GM19452 (cell line): Measurements from ENCODE around the gene ALOX5.

Experiments used
- ATAC-seq: cut with Tn5 transposase; IDR thresholded peaks from one replicate; pipeline ENCODE4 v1.9.1; 2021; ENCODE audit not compliant: unreplicated experiment

Gene ALOX5

GRCh38 chr10:45422866-45423659 lies 49.0 kb downstream of the ALOX5 start:
- ATAC-seq: no peak

GRCh38 chr10:45423976-45424499 lies 50.0 kb downstream of the ALOX5 start:
- ATAC-seq: no peak

DNA sequence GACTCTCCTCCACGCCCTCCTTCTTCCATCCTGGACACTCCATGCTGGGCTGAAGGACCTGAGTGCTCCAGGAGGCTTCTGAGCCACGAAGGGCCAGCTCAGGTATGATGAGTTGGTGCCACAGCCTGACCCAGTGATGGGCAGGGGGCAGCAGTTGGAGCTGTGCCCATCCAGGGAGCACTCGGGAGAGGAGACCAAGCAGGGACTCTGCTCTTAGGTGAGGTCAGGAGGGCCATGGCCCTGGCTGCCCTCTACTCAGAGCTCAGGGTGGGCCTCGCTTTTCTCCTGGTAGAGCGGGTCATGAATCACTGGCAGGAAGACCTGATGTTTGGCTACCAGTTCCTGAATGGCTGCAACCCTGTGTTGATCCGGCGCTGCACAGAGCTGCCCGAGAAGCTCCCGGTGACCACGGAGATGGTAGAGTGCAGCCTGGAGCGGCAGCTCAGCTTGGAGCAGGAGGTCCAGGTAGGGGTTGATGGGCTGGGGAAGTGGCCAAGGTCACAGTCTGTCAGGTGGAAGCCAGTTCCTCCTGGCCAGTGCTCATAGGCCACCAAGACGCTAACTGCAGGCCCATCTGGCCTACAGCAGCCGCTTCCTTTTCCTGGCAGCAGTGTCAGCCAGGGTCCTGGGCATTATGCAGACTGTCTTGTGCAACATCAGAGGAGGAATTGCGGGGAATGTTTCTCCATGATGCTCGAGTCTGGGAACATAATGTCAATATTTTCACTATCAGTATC lies 50.8 kb downstream of the ALOX5 start:
- no peak for ATAC-seq

DNA sequence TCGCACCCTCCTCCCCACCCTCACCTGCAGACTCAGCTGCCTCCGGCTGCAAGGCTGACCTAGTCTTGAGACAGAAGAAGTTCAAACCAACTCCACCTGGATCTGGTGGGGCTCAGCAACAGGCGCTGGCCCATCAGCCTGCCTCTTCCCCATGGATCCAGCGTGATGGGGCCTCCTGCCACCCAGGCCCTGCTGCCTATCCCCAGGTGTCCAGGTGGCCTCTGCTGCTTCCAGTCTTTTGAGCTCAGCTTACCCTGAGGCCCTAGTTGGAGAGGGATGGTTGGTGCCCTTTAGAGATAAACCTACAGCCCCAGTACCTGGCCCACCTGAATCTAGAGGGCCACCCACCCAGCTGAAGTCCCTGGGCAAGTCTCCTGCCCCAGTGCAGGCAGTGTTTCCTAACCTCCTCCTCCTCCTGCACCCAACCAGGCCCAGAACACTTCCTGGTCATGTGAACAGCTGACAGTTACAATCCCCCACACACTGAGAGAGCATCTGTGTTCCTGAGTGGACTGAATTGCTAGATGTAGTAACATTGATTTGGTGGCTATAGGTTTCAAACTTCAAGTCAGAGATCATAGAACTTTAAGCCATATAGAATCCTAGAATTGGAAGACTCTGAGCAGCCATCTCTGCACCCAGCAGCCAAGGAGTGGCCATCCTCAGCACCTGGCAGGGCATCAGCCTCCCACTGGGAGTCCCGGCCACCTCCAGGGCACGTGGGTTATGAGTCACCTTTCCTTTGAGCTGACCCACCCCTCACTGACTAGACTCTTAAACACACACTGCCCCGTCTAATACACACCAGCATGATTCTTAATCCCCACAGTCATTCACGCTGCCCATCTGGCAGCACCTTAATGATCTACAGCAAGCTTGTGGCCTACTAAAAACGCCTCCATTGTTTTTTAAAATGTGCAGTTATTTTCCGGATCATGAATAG lies 51.9 kb downstream of the ALOX5 start:
- ATAC-seq: no peak

DNA sequence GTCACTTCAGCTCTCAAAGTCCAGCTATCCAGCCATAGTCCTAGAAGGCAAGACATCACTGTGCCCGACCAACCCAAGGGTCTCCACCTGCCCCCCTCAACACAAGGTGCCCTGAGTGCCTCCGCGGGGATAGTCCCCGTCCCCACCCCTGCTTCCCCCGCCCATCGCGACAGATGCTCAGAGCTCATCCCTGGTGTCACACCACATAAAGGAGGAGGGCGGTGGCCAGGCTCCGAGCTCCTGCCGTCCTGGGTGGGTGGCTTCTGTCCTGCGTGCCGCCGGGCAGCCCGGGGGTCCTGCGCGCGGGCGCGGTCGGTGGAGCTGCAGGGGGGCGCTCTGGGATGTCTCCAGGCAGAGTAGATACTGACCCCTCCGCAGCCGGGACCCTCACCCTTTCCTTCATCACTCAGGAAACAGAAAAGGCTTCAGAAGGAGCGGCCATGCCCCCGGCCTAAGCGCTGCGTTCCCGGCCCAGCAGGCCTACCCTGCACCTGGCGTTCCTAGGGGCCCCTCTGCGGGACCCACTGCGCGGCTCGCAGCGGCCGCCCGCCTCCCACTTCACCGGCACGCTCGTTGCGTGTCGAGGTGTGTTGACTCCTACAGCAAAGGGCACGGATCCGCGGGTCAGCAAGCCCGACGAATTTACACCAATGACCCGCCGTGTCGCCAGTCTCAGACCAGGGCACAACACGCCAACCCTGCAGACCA lies 53.4 kb downstream of the ALOX5 start:
- ATAC-seq: no peak

DNA sequence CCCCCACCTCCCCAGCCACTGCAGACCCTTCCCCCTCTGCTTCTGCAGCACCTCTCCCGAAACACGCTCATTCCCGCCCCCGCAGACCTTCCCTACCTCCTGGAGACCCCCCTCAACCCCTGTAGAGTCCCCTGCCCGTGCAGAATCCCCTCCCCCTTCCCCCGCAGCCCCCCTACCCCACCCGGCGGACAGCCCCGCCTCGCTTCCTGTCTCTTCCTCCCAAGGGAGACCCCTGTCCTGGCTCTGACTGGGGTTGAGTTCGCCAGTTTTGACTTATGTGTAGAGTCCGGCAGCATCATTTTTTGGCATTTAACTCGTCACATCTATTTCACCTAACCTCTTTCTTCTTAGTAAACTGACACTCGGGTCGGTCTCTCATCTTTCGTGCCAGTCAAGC lies 54.0 kb downstream of the ALOX5 start:
- no peak for ATAC-seq

DNA sequence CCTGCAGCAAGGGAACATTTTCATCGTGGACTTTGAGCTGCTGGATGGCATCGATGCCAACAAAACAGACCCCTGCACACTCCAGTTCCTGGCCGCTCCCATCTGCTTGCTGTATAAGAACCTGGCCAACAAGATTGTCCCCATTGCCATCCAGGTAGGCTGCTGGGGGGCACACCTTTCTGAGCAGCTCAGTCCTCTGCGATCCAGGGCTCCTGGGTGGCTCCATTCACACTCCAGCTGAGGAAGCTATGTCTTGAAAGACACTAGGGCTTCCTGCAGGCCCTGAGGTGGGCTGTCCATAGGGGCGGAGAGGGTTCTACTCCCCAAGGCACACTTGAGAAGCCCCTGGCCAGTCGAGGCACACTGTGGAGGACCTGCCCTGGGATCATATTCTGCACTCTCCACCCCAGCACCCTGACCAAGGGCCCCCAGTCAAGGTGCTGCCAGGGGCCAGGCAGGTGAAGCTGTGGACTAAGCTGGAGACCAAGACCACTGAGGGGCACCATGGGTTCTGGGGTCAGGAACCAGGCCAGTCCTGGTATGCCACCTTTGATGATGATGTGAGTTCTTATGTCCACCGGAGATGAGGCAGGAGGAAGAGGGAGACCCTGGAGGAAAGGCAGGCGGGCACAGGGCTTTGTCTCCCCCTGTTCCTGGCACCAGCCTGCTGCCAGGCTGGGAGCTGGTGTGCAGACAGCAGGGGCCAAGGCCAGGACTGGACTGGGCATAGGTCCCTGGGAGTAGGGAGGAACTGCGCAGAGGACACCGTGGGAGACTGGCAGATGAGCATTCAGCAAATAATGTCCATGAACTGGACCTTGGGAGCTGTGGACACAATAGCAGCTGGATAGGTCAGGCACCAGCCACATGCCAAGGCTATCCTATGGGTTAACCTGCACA lies 54.8 kb downstream of the ALOX5 start:
- ATAC-seq: no peak

- no peak for ATAC-seq
Observed at GRCh38 chr10:45429790-45430189, 55.8 kb downstream of the ALOX5 start.

- ATAC-seq: no peak
Observed at GRCh38 chr10:45432113-45432512, 58.1 kb downstream of the ALOX5 start.

- no peak for ATAC-seq
Observed at GRCh38 chr10:45432700-45433472, 58.9 kb downstream of the ALOX5 start.

DNA sequence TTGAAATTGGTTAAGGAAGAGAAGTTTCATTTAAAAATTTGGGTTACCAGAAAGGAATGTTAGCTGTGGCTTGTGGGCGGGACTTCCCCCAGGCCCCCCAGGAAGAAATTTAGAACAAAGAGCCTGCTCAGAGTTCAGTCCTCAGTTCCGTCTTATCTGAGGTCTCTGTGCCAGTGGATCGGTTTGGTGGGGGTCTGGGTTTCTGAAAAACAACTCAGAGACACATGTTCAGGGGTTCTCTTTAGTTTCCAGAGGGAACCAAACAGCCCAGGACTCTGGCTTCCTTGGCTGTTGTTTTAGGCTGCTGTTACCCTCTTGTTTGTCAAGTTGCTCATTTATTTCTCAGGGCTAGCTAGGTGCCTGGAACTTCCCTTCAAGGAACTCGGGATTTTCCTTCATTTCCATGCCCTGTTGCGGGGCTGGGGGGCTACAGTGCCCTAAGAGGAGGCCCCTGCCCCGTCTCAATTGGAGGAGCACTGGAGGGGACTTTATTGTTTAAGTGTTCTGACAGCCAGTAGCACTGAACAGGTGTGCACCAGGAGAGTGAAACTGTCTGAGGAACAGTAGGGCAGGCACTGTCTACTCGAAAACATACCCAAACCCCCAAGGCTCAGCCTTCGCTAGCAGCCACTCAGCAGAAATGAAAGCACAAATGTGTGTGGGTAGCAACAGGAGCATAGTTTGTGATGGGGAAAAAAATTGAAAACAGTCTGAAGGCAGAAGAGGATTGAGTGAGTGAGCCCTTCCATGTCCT lies 59.9 kb downstream of the ALOX5 start:
- peak; percentile 89 for ATAC-seq

GRCh38 chr10:45437587-45438465 lies 63.8 kb downstream of the ALOX5 start:
- no peak for ATAC-seq

DNA sequence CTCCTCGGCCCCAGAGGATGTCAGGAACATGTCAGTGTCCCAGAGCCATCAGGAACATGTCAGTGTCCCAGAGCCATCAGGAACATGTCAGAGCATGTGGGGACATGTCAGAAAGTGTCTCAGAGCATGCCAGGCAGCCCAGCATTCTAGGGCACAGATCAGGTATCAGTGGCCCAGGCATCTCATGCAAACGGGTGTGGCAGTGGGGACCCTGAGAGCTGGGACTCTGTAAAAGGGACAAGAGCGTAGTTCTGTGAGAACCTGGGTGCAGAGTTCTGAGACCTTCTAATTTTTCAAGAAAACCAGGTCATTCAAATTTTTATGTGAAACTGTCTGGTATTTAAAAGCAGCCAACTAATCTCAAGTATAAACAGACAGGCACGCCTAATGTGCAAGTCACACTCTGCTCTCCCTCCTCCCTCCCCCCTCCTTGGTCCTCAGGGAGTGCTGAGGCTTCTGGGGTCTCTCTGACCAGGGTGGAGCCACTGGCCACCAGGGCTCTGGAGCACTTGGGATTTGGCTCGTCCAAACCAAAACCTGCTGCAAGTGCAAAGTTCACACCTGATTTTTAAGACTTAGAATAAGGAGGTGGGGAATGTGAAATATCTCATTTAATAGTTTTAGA lies 64.6 kb downstream of the ALOX5 start:
- ATAC-seq: no peak

DNA sequence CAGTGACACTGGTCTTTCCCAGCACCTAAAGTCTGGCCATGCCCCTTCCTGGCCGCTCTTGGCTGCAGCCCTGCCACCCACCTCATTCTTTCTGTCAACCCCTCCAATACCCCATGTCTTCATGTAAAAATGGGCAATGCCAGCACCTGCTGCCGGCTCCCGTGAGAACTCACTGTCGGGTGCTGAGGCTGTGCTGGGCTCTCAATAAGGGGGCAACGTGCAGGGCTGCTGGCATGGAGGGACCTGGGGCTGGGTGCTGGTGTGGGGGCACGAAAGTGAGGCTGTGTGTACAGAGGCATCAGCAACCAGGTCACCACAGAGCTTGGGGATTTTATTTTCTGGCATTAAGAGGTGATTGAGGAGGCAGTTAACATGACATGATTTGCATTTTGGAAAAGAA lies 65.3 kb downstream of the ALOX5 start:
- no peak for ATAC-seq

DNA sequence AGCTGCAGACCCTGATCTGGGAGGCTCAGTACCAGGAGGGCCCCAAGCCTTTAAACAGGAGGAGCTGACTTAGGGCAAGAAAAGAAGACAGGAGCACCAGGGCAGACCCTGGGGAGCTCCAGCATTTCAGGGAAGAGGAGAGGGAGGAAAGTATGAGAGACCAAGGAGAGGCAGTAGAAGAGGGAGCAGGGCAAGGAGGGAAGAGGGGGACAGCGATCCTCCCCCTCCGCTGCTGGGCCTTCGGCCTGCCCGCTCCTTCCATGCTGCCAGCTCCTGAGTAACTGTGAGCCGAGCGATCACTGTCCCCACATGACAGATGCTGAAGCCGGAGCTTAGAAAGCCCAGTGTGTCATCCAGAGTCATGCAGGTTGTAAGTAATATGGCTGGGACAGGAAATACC lies 65.9 kb downstream of the ALOX5 start:
- no peak for ATAC-seq

DNA sequence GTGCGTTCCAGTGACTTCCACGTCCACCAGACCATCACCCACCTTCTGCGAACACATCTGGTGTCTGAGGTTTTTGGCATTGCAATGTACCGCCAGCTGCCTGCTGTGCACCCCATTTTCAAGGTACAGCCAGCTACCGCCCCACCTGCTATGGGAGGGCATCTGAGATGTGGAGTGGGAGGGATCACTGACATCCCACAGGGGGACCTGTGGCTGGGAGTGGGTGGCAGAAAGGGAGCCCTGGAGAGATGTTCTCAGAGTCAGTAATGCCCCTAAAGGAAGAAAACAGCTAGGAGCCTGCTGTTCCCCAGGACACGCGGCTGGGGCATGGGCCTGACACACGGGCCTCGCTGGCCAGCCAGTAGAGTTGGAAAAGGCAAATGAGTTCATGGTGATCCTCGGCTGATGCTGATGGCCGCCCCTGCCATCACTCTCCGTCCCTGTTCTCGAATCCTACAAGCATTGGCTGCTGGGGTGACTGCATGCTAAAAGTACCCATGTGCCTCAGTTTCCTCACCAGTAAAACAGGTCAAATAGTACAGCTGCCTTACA lies 66.6 kb downstream of the ALOX5 start:
- no peak for ATAC-seq
